ENCODE data around the gene RNF152.
"Not testable (repeated sequence)": the region's sequence is repeated elsewhere in the genome, so short reads cannot be mapped to it uniquely, and the experiment has no call there.

The RNF152 gene

DNA sequence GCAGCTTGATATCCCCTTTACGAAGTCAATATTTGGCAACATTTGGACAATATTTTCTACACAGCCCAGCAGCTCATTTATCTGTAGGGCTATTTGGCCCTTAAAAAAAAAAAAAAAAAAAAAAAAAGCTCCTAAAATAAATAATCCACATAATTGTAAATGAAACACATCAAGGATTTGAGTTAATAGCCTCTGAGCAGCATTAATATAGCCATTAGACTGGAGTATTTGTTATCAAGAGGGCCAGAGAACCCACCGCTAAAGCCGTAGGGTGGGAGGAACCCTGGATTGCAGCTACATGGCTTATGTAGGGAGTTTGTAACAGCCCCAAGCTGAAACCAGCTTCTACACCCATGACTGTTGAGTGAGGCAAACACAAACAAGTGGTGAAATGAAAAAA is 84.5 kb downstream of the RNF152 start:
- DNase-seq, result no peak

DNA sequence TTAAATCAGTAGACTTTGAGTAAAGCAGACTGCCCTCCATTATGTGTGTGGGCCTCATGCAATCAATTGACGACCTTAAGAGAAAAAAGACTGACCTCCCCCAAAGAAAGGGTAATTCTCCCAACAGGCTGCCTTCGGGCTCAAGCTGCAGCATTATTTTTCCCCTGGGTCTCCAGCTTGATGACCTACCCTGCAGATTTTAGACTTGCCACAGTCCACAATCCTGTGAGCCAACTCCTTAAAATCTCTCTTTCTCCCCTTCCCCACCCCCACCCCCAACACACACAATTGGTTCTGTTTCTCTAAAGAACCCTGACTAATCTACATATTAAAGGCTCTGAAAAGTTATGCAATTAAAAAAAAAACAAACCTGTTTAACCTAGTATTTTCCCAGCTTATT is 89.4 kb downstream of the RNF152 start:
- DNase-seq, result no peak

DNA sequence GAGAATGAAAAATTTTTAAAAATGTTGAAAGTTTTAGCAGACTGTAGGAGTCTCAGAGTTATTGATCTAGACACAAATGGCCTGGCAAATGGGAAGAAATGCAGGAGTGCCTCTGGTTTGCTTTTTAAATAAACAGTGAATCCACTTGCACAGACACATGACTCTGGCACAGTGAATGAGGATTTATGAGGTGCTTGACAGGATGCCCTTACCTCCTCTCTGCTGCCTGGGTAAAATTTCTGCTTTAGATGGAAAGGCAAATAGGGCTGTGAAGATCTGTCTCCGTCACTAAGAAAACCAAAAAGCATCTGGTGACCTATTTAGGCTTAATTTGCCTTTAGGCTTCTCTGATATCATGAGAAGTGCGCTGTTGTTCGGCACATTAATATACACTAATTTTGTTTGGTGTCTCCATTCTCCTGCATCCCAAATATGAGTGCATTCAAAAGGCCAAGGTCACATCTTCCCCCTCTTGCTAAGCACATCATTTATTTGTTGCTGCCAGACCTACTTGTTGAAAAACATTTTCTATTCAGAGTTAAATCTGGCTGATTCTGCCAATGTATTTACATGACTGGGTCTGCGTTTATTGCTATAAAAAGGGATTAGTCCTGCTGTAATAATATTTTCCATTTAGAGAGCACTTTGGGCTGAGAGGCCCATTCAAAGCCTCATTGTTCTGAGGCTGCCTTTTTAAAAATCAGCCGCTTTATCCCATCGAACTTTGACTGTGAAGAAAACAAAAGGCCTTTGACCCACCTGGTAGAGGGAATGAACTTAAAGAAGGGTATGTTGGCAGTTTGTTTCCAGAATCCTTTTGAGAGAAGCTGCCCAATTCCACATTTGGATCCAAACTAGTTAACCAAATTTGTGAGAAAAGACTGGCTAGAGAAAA is 94.9 kb downstream of the RNF152 start:
- no peak for DNase-seq

DNA sequence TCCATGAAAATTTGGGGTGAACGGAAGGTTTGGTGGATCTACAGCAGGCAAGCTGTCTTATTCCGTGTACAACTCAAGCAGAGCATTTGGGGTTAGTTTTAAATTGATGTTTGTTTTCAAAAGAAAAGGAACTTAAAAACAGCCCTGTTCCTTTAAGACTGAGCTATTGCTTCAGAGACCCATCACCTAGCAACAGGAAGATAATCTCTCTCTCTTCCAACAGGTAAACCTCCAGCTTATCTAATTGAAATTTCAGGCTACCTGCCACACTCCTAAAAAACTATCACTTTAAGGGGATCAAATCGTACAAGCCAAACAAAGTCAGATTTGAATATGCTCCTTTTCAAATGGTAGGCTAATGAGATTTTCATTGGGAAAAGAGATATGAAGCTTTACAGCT is 101.8 kb downstream of the RNF152 start:
- DNase-seq, result no peak

DNA sequence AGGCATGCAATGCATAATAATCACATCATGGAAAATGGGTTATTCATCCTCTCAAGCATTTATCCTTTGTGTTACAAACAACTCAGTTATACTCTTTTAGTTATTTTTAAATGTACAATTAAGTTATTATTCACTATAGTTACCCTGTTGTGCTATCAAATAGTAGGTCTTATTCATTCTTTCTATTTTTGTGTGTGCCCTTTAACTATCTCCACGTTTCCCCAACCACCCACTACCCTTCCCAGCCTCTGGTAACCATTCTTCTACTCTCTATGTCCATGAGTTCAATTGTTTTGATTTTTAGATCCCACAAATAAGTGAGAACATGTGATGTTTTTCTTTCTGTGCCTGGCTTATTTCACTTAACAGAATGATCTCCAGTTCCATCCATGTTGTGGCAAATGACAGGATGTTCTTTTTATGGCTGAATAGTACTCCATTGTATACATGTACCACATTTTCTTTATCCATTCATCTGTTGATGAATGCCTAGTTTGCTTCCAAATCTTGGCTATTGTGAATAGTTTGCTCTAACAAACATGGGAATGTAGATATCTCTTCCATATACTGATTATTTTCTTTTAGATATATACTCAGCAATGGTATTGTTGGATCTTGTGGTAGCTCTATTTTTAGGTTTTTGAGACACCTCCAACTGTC is 105.7 kb downstream of the RNF152 start:
- not testable (repeated sequence) for DNase-seq

DNA sequence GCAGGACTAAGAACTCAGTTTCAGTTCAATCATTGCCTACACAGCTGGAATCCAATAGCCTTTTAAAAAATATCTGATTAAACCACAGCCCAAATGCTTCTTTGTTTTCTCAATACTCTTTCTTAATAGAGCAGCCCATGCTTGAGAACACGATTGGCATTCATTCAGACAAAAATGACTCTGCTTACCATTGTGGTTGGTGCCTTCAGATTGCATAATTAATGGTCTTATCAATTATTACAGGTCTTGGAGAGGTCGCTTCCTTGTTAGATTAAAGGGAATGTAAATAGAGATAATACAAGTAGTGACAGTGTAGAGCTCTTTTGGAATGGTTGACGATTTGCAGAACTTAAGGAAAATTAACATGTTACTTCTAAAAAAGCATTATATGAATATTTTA is 107.2 kb downstream of the RNF152 start:
- no peak for DNase-seq

DNA sequence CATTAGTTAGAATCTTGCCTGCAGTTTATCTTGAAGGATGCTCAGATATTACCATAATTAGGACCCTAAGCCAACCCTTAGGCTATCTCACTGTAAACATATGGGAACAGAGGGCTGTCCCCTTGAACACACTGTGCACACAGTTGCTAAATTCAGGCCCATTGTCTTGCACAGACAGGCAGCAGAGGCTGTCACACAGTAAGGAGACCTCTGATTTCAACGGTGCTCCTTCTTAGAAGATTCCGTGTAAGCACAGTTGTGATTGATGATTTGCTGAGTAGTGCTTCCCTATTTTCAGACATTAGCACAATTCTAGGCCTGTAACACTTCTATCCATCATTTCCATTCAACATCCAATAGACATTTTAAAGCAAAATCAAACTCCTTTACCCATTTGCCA is 108.0 kb downstream of the RNF152 start:
- no peak for DNase-seq

DNA sequence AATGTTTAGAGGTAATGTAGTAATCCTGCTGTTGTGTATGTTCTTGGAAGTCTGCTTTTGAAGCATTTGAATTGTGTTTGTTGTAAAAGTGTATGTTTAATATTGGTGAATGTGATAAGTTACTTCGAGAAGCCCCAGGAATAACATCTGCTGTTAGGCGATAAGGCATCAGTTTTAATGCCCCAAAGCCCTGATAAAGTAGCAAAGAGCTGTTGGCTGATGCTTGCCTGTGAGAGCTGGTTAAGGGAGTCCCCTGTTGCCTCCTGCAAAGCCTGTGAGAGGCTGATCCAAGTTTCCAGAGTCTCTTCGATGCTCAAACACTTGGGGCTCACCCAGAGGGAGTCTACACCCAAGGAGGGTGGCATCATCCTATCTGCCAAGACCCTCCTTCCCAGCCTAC is 110.3 kb downstream of the RNF152 start:
- no peak for DNase-seq

DNA sequence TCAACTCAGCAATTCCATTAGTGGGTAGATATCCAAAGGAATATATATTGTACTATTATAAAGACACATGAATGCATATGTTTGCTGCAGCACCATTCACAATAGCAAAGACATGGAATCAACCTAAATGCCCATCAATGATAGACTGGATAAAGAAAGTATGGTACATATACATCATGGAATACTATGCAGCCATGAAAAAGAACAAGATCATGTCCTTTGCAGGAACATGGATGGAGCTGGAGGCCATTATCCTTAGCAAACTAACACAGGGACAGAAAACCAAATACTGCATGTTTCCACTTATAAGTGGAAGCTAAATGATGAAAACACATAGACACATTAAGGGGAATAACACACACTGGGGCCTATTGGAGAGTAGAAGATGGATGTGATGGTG is 116.6 kb downstream of the RNF152 start:
- not testable (repeated sequence) for DNase-seq

DNA sequence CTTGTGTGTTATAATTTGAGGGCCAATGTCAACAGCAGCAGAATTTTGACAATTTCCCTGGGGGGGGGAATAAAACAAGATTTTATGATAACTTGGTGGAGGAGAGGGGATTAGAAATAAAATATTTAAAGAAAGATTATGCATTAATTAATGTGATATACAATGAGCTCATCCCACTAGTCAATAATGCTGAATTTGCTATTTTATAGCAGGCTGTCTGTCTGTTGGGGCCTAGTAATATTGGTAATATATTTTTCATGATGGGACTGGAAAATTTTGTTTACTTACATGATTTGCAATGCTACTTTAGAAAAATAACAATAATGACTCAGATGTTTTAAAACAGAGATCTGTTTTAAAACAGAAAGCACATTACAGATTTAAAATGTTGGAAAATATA is 118.0 kb downstream of the RNF152 start:
- DNase-seq, result no peak

DNA sequence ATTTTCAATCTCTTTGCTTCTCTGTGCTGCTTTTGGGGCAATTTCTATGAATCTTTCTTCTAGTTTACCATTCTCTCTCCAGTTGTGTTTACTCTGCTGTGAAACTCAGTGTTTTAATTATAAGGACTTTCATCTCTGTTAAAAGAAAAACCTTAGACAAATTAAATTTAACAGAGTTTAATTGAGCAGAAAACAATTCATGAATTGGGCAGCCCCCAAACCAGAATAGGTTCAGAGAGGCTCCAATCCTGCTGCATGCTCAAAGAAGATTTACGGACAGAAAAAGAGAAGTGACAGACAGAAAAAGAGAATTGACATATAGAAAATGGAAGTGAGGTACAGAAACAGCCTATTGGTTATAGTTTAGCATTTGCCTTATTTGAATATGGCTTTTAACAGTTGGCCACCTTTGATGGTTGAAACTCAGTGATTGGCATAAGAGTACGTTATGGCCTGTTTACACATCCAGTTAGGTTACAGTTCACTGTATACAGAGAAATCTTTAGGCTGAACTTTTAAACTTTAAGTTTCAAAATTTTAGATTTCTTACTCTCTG is 120.4 kb downstream of the RNF152 start:
- no peak for DNase-seq

DNA sequence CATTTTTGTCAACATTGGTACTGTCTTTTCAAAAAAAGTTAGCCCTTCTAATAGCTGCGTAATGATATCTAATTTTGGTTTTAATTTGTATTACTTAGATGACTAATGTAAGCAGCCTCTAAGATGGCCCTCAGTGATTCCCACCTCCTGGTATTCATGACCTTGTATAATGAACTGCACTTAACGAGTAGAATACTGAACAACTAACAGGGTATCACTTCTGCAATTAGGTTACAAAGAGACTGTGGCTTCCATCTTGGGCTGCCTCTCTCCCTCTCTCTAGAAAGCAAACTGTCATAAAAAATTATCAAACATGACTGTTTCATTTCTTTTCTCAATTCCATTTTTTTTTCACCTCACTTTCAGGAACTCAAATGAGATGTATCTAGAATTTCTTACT is 120.9 kb downstream of the RNF152 start:
- DNase-seq, result no peak

DNA sequence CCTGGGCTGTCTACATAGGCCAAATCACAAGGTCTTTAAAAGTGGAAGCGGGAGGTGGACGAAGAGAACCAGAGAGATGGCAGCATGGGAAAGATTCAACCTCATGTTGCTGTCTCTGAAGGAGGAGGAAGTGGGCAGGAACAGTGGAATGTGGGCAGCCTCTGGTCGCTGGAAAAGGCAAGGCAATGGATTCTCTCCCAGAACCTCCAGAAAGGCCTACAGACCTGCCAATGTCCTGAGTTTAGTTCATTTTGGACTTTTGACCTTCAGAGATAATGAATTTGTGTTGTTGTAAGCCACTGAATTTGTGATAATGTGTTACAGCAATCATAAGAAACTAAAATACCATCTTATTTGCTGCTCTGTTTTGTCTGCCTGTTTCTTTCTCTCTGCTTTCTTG is 122.5 kb downstream of the RNF152 start:
- DNase-seq, result no peak

DNA sequence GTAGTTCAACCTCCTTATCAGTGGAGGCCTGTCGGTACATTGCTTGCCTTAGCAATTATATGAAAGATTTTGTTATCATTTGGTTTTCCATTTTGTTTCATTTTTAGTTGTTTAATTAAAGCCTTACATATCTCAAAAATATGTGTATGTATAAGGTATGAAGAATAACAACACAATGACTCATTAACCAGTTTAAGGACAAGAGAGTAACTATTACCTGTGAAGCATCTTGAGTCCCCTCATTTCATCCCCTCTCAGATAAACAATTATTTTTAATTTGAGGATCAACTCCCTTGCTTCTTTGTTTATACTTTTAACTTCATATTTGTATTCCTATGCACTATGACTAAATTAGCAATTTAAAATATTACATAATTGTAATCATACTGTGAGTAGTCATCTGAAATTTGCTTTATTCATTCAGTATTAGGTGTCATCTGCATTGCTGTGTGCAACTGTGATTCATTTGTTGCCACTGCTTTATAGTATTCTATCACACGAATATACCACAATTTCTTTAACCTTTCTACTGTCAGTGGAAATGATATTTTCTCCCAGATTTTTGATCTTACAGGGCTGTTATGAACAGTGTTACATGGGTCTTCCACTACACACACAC is 126.4 kb downstream of the RNF152 start:
- DNase-seq, result no peak

DNA sequence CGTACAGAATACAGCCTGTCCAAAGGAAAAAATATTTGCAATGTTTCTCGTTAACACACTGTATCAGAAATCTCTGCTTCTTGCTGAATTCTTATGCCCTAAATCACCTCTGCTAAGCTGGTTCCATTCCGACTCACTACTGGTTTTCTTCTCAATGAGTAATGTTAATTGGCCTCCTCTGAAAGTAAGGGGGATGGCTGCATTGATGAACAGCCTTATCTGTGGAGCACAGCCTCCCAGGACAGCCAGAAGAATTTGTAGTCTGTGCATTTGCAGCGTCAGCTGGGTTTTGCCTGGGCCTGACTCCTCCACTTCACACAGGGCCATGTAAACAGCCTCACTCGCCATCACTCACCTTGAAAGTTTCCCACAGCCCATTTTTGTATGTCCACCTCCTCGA is 127.7 kb downstream of the RNF152 start:
- DNase-seq, result peak; percentile 97

DNA sequence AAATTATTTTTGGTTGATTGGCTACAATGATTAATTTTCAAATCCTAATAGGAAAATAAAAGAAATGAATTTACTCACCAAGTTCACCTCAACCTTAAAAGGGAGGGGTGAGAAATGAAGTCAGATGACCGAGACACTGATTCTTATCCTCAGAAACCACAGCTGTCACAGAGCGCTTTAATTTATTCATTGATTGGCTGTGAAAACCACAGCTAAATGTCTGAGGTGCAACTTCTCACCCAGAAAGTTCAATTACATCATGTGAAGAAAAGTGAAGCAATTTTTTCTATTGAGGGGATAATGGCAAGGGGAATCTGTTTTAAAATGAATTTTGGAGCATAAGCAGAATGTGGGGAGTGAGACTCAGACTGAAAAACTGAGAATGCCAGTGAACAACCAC is 128.4 kb downstream of the RNF152 start:
- no peak for DNase-seq

DNA sequence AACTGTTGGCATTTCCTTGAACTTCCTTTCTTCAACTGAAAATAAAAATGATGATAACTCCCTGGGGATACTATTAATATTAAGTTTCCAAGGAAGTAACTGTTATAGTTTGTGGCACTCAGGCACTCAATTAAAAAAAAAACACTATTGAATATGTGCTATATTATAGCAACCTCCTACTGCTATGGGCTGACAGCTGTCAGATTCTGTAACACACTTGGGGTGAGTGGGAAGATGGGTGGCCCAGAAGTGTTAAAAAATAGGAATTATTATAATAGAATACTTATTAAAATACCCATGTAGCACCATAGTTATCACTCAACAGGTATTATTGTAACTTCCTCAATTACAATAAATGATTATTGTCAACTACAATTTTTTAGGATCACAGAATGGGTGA is 130.9 kb downstream of the RNF152 start:
- DNase-seq, result no peak

Data from islet precursor cell (in vitro differentiated cells).